Karpas-422 (cell line): ENCODE measurements around the gene DMD. TPM values are rescaled to one million over a fixed set of nuclear protein-coding genes. Genes with fewer than 3 reads are reported as not detected.

Experiments
- DNase-seq: peaks from one replicate; pipeline ENCODE4 v3.0.0-alpha.2; 2015
- H2AFZ ChIP-seq: fragments of 200-600 bp; sonication (generic); 2 replicates; pipeline ENCODE4 v1.6.1; 2014; ENCODE audit warnings: antibody characterized with exemption, low read length, mixed read lengths
- H3K27ac ChIP-seq: fragments of 200-600 bp; sonication (generic); 2 replicates; pipeline ENCODE4 v1.5.1; 2014; ENCODE audit warnings: mild to moderate bottlenecking, low read length, moderate library complexity
- H3K27me3 ChIP-seq: fragments of 200-600 bp; sonication (generic); 2 replicates; pipeline ENCODE4 v1.6.1; 2014; ENCODE audit warnings: low read length, mixed read lengths
- H3K36me3 ChIP-seq: fragments of 200-600 bp; sonication (generic); 2 replicates; pipeline ENCODE4 v1.6.1; 2014; ENCODE audit warnings: low read length, mixed read lengths; ENCODE audit not compliant: insufficient read depth
- H3K4me1 ChIP-seq: fragments of 200-600 bp; sonication (generic); 2 replicates; pipeline ENCODE4 v1.6.1; 2014; ENCODE audit warnings: mild to moderate bottlenecking, low read length, mixed read lengths
- H3K4me2 ChIP-seq: fragments of 200-600 bp; sonication (generic); 2 replicates; pipeline ENCODE4 v1.6.1; 2014; ENCODE audit warnings: low read length, low read depth, mild to moderate bottlenecking; ENCODE audit not compliant: poor library complexity, severe bottlenecking
- H3K4me3 ChIP-seq: fragments of 200-600 bp; sonication (generic); 2 replicates; pipeline ENCODE4 v1.5.1; 2014; ENCODE audit warnings: mild to moderate bottlenecking, antibody characterized with exemption, low read length, mixed read lengths
- H3K79me2 ChIP-seq: fragments of 200-600 bp; sonication (generic); 2 replicates; pipeline ENCODE4 v1.6.1; 2014; ENCODE audit warnings: mild to moderate bottlenecking, low read length, mixed read lengths
- H3K9ac ChIP-seq: fragments of 200-600 bp; sonication (generic); 2 replicates; pipeline ENCODE4 v1.6.0; 2014; ENCODE audit warnings: low read length
- H3K9me2 ChIP-seq: fragments of 200-600 bp; sonication (generic), shearing (Covaris generic); replicated peaks from 2 replicates; pipeline ENCODE4 v1.6.0; 2014; ENCODE audit warnings: mild to moderate bottlenecking, low read length, moderate library complexity; ENCODE audit not compliant: insufficient read depth
- H3K9me3 ChIP-seq: fragments of 300-700, 200-600 bp; sonication (generic); 2 replicates; pipeline ENCODE4 v1.6.1; 2014; ENCODE audit warnings: low read length, mixed read lengths
- H4K20me1 ChIP-seq: fragments of 200-600 bp; sonication (generic); 2 replicates; pipeline ENCODE4 v1.6.1; 2014; ENCODE audit warnings: mild to moderate bottlenecking, antibody characterized with exemption, low read length, low read depth; ENCODE audit not compliant: insufficient read depth
- total RNA-seq: library from RNA; depleted of rRNA; stranded (reverse); fragments of >200 nt; shearing (Covaris generic); gene quantifications from 2 replicates; pipeline ENCODE4 v1.2.3, GENCODE V29; 2014; ENCODE audit warnings: low replicate concordance

DMD gene
- total RNA-seq, 1 experiment from 2014 or later, result not detected

- H3K9me3 ChIP-seq, result no peaks in the 10 kb centered on the region
- H3K79me2 ChIP-seq, result no peaks in the 10 kb centered on the region
- H3K9me2 ChIP-seq, result no peaks in the 10 kb centered on the region
- no peak overlapping the region for H2AFZ ChIP-seq
- H3K4me1 ChIP-seq, result no peaks in the 10 kb centered on the region
- H3K36me3 ChIP-seq, result no peaks in the 10 kb centered on the region
- no peak for DNase-seq
- no peaks in the 10 kb centered on the region for H4K20me1 ChIP-seq
- H3K27ac ChIP-seq, result no peak overlapping the region
- H3K9ac ChIP-seq, result no peak overlapping the region
- no peak overlapping the region for H3K4me3 ChIP-seq
- no peaks in the 10 kb centered on the region for H3K27me3 ChIP-seq
- H3K4me2 ChIP-seq, result no peak overlapping the region
Measured at GRCh38 chrX:31130457-31131220, 2080.7 kb downstream of the DMD start.

GRCh38 chrX:31128855-31129254 lies 2082.5 kb downstream of the DMD start:
- Histone ChIP-seq H3K27ac (no peak overlapping the region), H3K4me1 (no peaks in the 10 kb centered on the region), H2AFZ (no peak overlapping the region), H3K4me2 (no peak overlapping the region), H3K4me3 (no peak overlapping the region), H3K36me3 (no peaks in the 10 kb centered on the region), H3K27me3 (no peaks in the 10 kb centered on the region), H4K20me1 (no peaks in the 10 kb centered on the region), H3K9me2 (no peaks in the 10 kb centered on the region), H3K9ac (no peak overlapping the region), H3K79me2 (no peaks in the 10 kb centered on the region), H3K9me3 (no peaks in the 10 kb centered on the region)
- no peak for DNase-seq

- Histone ChIP-seq H3K79me2 (no peaks in the 10 kb centered on the region), H3K4me3 (no peak overlapping the region)
Measured at GRCh38 chrX:31127716-31128115, 2083.6 kb downstream of the DMD start.

GRCh38 chrX:31126205-31126604 lies 2085.1 kb downstream of the DMD start:
- Histone ChIP-seq H3K79me2 (no peaks in the 10 kb centered on the region), H4K20me1 (no peaks in the 10 kb centered on the region), H3K27ac (no peak overlapping the region), H3K9me3 (no peaks in the 10 kb centered on the region), H3K9ac (no peak overlapping the region), H3K4me1 (no peaks in the 10 kb centered on the region), H3K9me2 (no peaks in the 10 kb centered on the region), H3K27me3 (no peaks in the 10 kb centered on the region), H3K4me3 (no peak overlapping the region), H2AFZ (no peak overlapping the region), H3K36me3 (no peaks in the 10 kb centered on the region), H3K4me2 (no peak overlapping the region)
- no peak for DNase-seq

More at GRCh38 chrX:31127716-31128115, 2083.6 kb downstream of the DMD start:
- no peak for DNase-seq
- Histone ChIP-seq H3K27ac (no peak overlapping the region), H4K20me1 (no peaks in the 10 kb centered on the region), H3K27me3 (no peaks in the 10 kb centered on the region), H3K9me2 (no peaks in the 10 kb centered on the region), H3K9me3 (no peaks in the 10 kb centered on the region), H3K4me1 (no peaks in the 10 kb centered on the region), H3K4me2 (no peak overlapping the region), H2AFZ (no peak overlapping the region), H3K9ac (no peak overlapping the region), H3K36me3 (no peaks in the 10 kb centered on the region)

- H3K36me3 ChIP-seq, result no peaks in the 10 kb centered on the region
- no peaks in the 10 kb centered on the region for H3K9me2 ChIP-seq
- H3K27me3 ChIP-seq, result no peaks in the 10 kb centered on the region
- H3K4me2 ChIP-seq, result no peak overlapping the region
- no peak overlapping the region for H3K4me3 ChIP-seq
- H3K4me1 ChIP-seq, result no peaks in the 10 kb centered on the region
- no peaks in the 10 kb centered on the region for H3K9me3 ChIP-seq
- DNase-seq, result no peak
- H3K79me2 ChIP-seq, result no peaks in the 10 kb centered on the region
- H3K27ac ChIP-seq, result no peak overlapping the region
- no peaks in the 10 kb centered on the region for H4K20me1 ChIP-seq
- no peak overlapping the region for H2AFZ ChIP-seq
- H3K9ac ChIP-seq, result no peak overlapping the region
Measured at GRCh38 chrX:31124536-31124935, 2086.8 kb downstream of the DMD start.

GRCh38 chrX:31123335-31123734 lies 2088.0 kb downstream of the DMD start:
- no peaks in the 10 kb centered on the region for H3K27me3 ChIP-seq
- H4K20me1 ChIP-seq, result no peaks in the 10 kb centered on the region
- H3K27ac ChIP-seq, result no peak overlapping the region
- H3K9ac ChIP-seq, result no peak overlapping the region
- no peaks in the 10 kb centered on the region for H3K4me1 ChIP-seq
- H3K9me2 ChIP-seq, result no peaks in the 10 kb centered on the region
- H3K79me2 ChIP-seq, result no peaks in the 10 kb centered on the region
- H3K9me3 ChIP-seq, result no peaks in the 10 kb centered on the region
- H3K36me3 ChIP-seq, result no peaks in the 10 kb centered on the region
- H3K4me2 ChIP-seq, result no peak overlapping the region
- no peak for DNase-seq
- H3K4me3 ChIP-seq, result no peak overlapping the region
- H2AFZ ChIP-seq, result no peak overlapping the region

- no peaks in the 10 kb centered on the region; the same call in 1 of the 2 replicates for H3K9me3 ChIP-seq
- no peak overlapping the region for H3K27ac ChIP-seq
- no peaks in the 10 kb centered on the region for H4K20me1 ChIP-seq
- H3K4me1 ChIP-seq, result no peaks in the 10 kb centered on the region
- no peaks in the 10 kb centered on the region for H3K27me3 ChIP-seq
- no peak for DNase-seq
- no peaks in the 10 kb centered on the region for H3K36me3 ChIP-seq
- no peaks in the 10 kb centered on the region for H3K79me2 ChIP-seq
- no peak overlapping the region for H3K4me2 ChIP-seq
- H2AFZ ChIP-seq, result no peak overlapping the region
- no peak overlapping the region for H3K4me3 ChIP-seq
- H3K9ac ChIP-seq, result no peak overlapping the region
- H3K9me2 ChIP-seq, result no peaks in the 10 kb centered on the region
Measured at GRCh38 chrX:31117266-31117665, 2094.1 kb downstream of the DMD start.

- Histone ChIP-seq H3K4me1 (no peaks in the 10 kb centered on the region), H4K20me1 (no peaks in the 10 kb centered on the region), H3K27me3 (no peaks in the 10 kb centered on the region), H3K9me3 (no peaks in the 10 kb centered on the region; the same call in 1 of the 2 replicates), H3K79me2 (no peaks in the 10 kb centered on the region), H3K4me2 (no peak overlapping the region), H2AFZ (no peak overlapping the region), H3K9ac (no peak overlapping the region), H3K4me3 (no peak overlapping the region), H3K36me3 (no peaks in the 10 kb centered on the region), H3K27ac (no peak overlapping the region), H3K9me2 (no peaks in the 10 kb centered on the region)
- no peak for DNase-seq
Measured at GRCh38 chrX:31115398-31115797, 2096.0 kb downstream of the DMD start.
